HG03378 (cell line): Measurements from ENCODE around the gene SLC6A4.
"Not testable (repeated sequence)": the region's sequence is repeated elsewhere in the genome, so short reads cannot be mapped to it uniquely, and the experiment has no call there.

Experiments used
- ATAC-seq: cut with Tn5 transposase; IDR thresholded peaks from one replicate; pipeline ENCODE4 v1.9.1; 2021; ENCODE audit warnings: mild to moderate bottlenecking, moderate library complexity; ENCODE audit not compliant: unreplicated experiment

SLC6A4 gene

GRCh38 chr17:30221346-30221745, 14.2 kb downstream of the SLC6A4 start:
- no peak for ATAC-seq

GRCh38 chr17:30220414-30220813, 15.1 kb downstream of the SLC6A4 start:
- ATAC-seq: no peak

DNA sequence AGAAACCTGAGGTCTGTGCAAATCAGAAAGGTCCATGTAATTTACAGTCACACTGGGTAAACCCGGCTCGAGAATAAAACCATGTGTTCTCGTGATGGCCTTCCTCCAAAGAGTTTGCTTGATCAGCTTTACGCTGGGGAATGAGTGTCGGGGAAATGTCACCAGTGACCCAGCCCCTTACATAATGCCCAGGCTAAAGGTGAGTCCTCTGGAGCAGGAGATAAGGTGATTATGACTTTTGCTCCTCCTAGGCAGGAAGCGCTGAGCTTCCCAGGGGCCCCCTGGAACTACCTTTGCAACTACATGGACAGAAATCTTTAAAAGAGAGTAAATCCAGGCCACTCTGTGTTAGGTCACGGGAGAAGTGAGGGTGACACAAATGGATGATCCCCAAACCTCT, 15.7 kb downstream of the SLC6A4 start:
- no peak for ATAC-seq

- no peak for ATAC-seq
Measured at GRCh38 chr17:30219315-30219714, 16.2 kb downstream of the SLC6A4 start.

DNA sequence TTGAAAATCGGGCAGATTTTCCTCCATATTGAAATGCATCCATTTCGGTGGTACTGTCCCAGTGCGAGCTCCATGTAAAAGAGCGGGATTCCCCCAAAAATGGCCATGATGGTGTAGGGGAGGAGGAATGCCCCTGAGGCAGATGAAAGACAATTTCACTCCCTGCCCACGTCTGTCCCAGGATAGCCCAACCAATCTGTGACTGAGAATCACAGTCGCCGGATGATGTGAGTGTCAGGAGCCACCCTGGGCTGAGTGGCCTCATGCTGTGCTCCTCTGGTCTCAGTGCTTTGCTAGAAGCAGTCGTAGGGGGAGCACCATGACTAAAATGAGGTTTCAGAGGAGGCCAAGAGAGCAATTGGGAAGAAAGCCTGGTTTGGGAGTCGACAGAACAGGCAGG, 16.7 kb downstream of the SLC6A4 start:
- ATAC-seq: no peak

DNA sequence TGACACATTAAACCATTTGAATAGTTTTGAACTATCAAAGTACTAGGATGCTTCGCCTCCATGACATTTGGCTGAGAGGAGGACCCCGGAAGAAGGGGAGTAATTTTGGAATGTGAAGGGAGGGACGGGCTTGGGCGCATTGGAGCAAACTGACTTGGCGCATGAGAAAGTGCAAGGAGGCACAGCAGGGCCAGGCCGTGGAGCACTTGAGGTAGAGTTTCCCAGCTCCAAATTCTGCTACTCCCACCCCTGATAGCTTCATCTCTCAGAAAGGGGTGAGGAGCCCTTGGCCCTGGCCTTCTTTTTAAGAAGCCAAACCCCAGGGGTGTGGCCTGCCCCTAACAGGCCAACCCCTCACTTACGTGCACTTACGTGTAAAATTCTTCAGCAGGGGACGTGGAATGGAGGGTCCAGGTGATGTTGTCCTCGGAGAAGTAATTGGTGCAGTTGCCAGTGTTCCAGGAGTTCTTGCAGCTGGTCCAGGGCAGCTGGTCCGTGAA, 17.7 kb downstream of the SLC6A4 start:
- no peak for ATAC-seq

- ATAC-seq: no peak
Measured at GRCh38 chr17:30217054-30217453, 18.4 kb downstream of the SLC6A4 start.

- ATAC-seq: peak; percentile 79
Measured at GRCh38 chr17:30212750-30213149, 22.7 kb downstream of the SLC6A4 start.

DNA sequence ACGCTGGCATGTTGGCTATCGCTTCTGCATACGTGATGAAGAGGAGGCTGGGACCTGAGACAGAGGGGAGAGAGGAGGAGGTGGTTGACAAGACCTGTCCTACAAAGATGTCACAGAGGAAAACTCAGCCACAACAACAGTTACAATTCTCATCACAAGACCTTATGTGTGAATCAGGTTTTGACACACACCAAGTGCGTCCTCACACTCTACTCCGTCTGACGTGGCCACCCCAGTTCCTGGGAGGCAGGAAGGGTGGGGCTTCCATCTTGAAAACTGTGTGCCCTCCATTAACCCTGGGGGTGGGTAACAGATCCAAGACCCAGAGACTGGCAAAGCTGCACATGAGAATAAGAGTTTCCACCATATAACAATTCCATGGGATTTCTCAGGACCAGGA, 24.1 kb downstream of the SLC6A4 start:
- no peak for ATAC-seq

DNA sequence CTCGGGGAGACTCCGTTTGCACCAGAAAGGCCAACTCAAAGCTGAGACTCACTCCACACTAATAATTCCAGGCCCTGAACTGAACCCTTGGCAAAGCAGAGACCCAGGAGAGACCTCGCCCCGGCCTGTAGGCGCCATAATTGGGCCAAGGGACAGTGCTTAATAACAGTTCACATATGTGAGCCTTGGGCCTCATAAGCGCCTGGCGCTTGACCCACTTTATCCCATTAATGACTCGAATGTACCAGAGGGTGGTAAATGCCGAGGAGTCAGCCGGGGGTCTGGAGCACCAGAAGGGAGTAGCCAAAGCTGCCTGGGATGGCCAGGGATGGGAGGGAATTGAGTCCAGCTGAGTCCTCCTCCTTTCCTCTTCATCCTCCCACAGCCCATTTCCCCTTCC, 24.6 kb downstream of the SLC6A4 start:
- ATAC-seq: no peak

DNA sequence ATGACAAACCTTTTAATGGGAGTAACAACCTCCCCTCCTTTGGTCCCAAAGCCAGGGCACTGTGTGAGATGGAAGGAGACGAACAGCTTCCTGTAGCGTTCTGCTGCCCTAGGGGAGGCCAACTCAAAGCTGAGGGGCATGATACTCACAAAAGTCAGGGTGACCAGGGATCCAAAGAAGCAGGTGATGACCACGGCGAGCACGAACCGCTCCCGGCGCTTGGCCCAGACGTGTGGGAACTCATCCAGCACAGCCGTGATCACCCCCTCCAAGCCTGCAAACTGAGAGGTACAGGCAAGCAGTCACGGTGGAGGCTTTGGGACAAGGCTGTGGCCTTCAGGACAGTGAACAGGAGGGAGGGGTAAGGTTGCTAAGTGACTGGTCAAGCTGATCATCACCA, 25.1 kb downstream of the SLC6A4 start:
- no peak for ATAC-seq

- ATAC-seq: no peak
Measured at GRCh38 chr17:30209930-30210329, 25.6 kb downstream of the SLC6A4 start.

DNA sequence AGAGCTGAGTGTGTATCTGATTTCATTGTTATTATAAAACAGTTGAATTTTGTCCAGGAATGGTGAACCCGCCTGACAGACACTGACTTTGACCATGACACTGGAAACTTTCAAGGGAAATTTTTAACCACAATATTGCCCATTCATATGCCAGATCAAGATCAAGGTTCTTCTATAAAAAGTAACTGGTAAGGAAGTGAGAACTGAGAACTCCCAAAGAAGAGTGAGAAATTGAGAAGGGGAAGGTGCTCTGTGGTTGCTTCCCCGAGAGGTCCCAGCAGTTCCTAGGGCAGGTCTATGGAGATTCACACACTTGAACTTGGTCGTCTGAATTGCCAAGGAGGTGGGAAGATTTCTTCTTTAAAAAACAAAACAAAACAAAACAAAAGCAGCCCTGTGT, 27.3 kb downstream of the SLC6A4 start:
- no peak for ATAC-seq

GRCh38 chr17:30207655-30208054, 27.8 kb downstream of the SLC6A4 start:
- ATAC-seq: no peak

DNA sequence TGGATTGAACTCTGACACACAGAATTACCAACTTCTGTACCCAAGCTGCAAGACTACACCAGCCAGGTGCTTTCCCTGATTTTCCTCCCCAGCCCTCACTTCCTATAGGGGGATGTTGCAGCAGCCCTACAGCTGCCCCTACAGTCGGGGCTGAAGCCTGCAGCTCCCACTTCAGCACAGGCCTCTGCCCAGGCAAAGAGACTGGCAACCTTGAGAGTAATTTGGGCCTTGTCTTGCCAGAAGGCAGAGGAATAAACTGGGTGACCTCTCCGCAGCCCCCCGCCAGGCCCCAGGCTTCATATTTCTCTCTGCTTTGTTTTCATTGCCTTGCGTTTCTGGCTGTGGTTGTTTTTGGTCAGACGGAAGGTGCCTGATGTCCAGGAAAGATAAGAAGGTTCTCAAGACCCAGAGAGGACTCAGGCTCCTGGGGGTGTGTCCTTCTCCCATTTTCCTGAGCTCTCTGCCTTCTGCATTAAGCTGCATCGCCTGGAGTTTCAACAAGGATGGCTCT, 32.0 kb downstream of the SLC6A4 start:
- no peak for ATAC-seq

DNA sequence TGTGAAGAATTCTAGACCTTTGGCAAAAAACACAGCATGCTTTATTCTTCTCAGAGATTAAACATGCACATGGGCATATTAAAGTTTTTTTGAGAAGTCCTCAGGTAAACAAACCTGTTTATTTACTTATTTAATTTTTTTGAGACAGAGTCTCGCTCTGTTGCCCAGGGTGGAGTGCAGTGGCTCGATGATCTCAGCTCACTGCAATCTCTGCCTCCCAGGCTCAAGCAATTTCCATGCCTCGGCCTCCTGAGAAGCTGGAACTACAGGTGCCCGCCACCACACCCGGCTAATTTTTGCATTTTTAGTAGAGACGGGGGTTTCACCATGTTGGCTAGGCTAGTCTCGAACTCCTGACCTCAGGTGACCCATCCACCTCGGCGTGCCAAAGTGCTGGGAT, 34.8 kb downstream of the SLC6A4 start:
- ATAC-seq: not testable (repeated sequence)

GRCh38 chr17:30200106-30200505, 35.4 kb downstream of the SLC6A4 start:
- ATAC-seq: no peak

- ATAC-seq: no peak
Measured at GRCh38 chr17:30199600-30199999, 35.9 kb downstream of the SLC6A4 start.

- no peak for ATAC-seq
Measured at GRCh38 chr17:30197416-30197815, 38.1 kb downstream of the SLC6A4 start.

GRCh38 chr17:30196504-30196903, 39.0 kb downstream of the SLC6A4 start:
- ATAC-seq: no peak

GRCh38 chr17:30191072-30191471, 44.4 kb downstream of the SLC6A4 start:
- no peak for ATAC-seq

DNA sequence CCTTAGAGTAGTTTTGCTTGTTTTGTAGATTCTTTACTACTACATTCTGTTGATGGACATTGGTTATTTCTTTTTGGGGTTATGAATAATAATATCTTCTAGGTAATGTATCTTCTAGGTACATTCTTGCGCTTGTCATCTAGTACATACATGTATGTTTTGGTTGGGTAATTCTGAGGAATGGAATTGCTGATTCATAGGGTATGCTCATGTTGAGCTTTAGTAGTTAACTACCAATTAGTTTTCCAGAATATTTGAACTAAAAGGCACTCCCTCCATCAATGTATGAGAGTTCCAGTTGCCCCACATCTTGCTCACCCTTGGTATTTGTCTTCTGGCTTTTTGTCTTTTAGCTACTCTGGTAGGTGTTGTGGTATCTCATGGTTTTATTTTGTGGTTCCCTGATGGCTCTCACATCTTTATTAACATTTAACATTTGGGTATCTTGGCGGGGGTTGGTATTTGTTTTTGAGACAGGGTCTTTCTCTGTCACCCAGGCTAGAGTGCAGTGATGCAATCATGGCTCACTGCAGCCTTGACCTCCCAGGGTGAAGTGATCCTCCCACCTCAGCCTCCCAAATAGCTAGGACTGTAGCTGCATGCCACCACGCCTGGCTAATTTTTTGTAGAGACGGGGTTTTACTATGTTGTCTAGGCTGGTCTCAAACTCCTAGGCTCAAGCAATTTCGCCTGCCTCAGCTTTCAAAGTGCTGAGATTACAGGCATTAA, 47.1 kb downstream of the SLC6A4 start:
- ATAC-seq: no peak

DNA sequence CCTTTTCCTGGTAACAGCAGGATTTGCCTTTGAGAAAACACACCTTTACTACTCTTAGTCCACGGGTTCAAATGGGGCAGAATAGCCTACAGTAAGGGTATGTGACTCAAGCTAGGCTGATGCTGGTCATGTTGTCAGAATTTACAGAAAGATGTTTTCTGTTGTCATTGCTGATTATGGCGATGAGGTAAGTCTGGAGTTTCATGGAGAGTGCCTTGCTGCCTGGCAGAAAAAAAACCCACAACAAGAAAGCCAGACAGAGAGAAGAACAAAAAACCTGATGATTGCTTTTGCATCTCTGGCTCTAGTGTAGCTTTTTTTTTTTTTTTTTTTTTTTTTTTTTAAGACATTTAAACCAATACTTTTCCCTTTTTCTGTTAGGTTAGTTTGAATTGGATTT, 47.9 kb downstream of the SLC6A4 start:
- no peak for ATAC-seq
